WERI-Rb-1 (cell line): Measurements from ENCODE around the gene C4BPB.
"Not testable (repeated sequence)": the region's sequence is repeated elsewhere in the genome, so short reads cannot be mapped to it uniquely, and the experiment has no call there.

Experiments used
- DNase-seq: peaks from one replicate; pipeline ENCODE4 v3.0.0-alpha.2; 2020
- H3K27ac ChIP-seq: fragments of 250-450 bp; sonication (Bioruptor Pico); 2 replicates; pipeline ENCODE4 v1.5.1; 2020; ENCODE audit warnings: mild to moderate bottlenecking, moderate library complexity
- H3K27me3 ChIP-seq: fragments of 250-450 bp; sonication (Bioruptor Pico); 2 replicates; pipeline ENCODE4 v1.5.1; 2021; ENCODE audit warnings: mild to moderate bottlenecking, low read depth, moderate library complexity; ENCODE audit not compliant: insufficient read depth, severe bottlenecking
- H3K36me3 ChIP-seq: fragments of 250-450 bp; sonication (Bioruptor Pico); 2 replicates; pipeline ENCODE4 v1.5.1; 2020; ENCODE audit warnings: mild to moderate bottlenecking, moderate library complexity
- H3K4me3 ChIP-seq: 2 replicates; pipeline ENCODE4 v1.5.1; 2011; ENCODE audit warnings: low read depth, mild to moderate bottlenecking, control low read depth, low read length
- H3K9me3 ChIP-seq: fragments of 250-450 bp; sonication (Bioruptor Pico); 2 replicates; pipeline ENCODE4 v1.5.1; 2021; ENCODE audit warnings: mild to moderate bottlenecking, moderate library complexity; ENCODE audit not compliant: severe bottlenecking
- CTCF ChIP-seq: IDR thresholded peaks from 2 replicates; pipeline ENCODE4 v1.5.1; 2011; ENCODE audit warnings: low read depth, mild to moderate bottlenecking, control low read depth, inconsistent platforms, low read length

Gene C4BPB

GRCh38 chr1:207088701-207089626 is at the start of gene C4BPB:
Gene C4BPB (plus strand): TSS chr1:207088860. CDS start chr1:207089532, 672 bp downstream.
- no peaks in the 10 kb centered on the region for H3K36me3 ChIP-seq
- H3K4me3 ChIP-seq: no peak within 1 kb of the TSS
- H3K9me3 ChIP-seq: no peaks in the 10 kb centered on the region
- no peak for TF ChIP-seq CTCF
- peaks cover 100% of the 10 kb centered on the region for H3K27me3 ChIP-seq
- H3K27ac ChIP-seq: no peak within 1 kb of the TSS
- no peak for DNase-seq

GRCh38 chr1:207039380-207040180 is 49.1 kb upstream of the C4BPB start:
- Histone ChIP-seq H3K27me3 (peaks cover 67% of the 10 kb centered on the region), H3K36me3 (no peaks in the 10 kb centered on the region), H3K9me3 (peaks cover 3% of the 10 kb centered on the region), H3K27ac (no peak overlapping the region), H3K4me3 (no peak overlapping the region)
- DNase-seq: no peak
- TF ChIP-seq CTCF: no peak

- H3K36me3 ChIP-seq: no peaks in the 10 kb centered on the region
- no peak for DNase-seq
- no peak overlapping the region for H3K27ac ChIP-seq
- peaks cover 61% of the 10 kb centered on the region for H3K27me3 ChIP-seq
- peaks cover 3% of the 10 kb centered on the region for H3K9me3 ChIP-seq
- TF ChIP-seq CTCF: no peak
- H3K4me3 ChIP-seq: no peak overlapping the region
Observed at GRCh38 chr1:207040181-207040533, 48.5 kb upstream of the C4BPB start.

DNA sequence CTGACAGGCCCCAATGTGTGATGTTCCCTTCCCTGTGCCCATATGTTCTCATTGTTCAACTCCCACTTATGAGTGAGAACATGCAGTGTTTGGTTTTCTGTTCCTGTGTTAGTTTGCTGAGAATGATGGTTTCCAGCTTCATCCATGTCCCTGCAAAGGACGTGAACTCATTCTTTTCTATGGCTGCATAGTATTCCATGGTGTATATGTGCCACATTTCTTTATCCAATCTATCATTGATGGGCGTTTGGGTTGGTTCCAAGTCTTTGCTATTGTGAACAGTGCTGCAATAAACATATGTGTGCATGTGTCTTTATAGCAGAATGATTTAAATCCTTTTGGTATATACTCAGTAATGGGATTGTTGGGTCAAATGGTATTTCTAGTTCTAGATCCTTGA is 47.3 kb upstream of the C4BPB start:
- not testable (repeated sequence) for DNase-seq

DNA sequence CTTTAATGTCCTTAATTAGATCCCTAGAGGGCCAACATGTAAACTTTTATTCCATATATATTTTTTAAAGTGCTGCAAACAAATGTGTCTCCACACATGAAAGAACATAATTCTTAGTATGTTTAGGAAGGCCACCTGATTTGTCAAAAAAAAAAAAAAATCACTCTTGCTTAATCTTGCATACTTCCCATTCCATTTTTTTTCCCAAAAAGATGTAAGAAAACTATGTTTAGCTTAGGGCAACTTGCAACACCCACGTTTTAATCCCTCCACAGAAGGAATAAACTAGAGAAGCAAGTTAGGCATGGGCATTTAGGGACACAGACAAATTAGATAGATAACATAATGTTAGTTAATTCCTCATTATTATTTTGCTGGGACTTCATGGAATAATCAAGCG is 43.2 kb upstream of the C4BPB start:
- H3K27me3 ChIP-seq: peaks cover 22% of the 10 kb centered on the region
- no peak overlapping the region for H3K4me3 ChIP-seq
- TF ChIP-seq CTCF: no peak
- peaks cover 4% of the 10 kb centered on the region for H3K9me3 ChIP-seq
- H3K36me3 ChIP-seq: peaks cover 12% of the 10 kb centered on the region
- no peak for DNase-seq
- no peak overlapping the region for H3K27ac ChIP-seq

More for the DNA sequence above, 47.3 kb upstream of the C4BPB start:
- not testable (repeated sequence) for H3K9me3 ChIP-seq, H3K4me3 ChIP-seq, H3K27ac ChIP-seq, H3K36me3 ChIP-seq
- peaks cover 49% of the 10 kb centered on the region for H3K27me3 ChIP-seq

- TF ChIP-seq CTCF: no peak
- H3K9me3 ChIP-seq: peaks cover 21% of the 10 kb centered on the region
- no peak overlapping the region for H3K27ac ChIP-seq
Observed at GRCh38 chr1:207047505-207047904, 41.2 kb upstream of the C4BPB start.

More at GRCh38 chr1:207047505-207047904, 41.2 kb upstream of the C4BPB start:
- Histone ChIP-seq H3K4me3 (no peak overlapping the region), H3K36me3 (peaks cover 12% of the 10 kb centered on the region), H3K27me3 (peaks cover 35% of the 10 kb centered on the region)
- no peak for DNase-seq
